ENCODE measurements around the gene ZNF148.

- no peak for TF ChIP-seq EZH2 (IDR thresholded peaks at IDR 0.05; ENCODE audit: borderline replicate concordance, low read depth, low read length, severe bottlenecking)
- TF ChIP-seq, protein P1, sequence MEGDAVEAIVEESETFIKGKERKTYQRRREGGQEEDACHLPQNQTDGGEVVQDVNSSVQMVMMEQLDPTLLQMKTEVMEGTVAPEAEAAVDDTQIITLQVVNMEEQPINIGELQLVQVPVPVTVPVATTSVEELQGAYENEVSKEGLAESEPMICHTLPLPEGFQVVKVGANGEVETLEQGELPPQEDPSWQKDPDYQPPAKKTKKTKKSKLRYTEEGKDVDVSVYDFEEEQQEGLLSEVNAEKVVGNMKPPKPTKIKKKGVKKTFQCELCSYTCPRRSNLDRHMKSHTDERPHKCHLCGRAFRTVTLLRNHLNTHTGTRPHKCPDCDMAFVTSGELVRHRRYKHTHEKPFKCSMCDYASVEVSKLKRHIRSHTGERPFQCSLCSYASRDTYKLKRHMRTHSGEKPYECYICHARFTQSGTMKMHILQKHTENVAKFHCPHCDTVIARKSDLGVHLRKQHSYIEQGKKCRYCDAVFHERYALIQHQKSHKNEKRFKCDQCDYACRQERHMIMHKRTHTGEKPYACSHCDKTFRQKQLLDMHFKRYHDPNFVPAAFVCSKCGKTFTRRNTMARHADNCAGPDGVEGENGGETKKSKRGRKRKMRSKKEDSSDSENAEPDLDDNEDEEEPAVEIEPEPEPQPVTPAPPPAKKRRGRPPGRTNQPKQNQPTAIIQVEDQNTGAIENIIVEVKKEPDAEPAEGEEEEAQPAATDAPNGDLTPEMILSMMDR (IDR thresholded peaks at IDR 0.05; ENCODE audit: borderline replicate concordance, extremely low read depth, low read length, poor library complexity, severe bottlenecking), result no peak
These were observed 107.7 kb downstream of the ZNF148 start for GRCh38 chr3:125267460-125267859.
